ENCODE measurements around the gene CENPN.

The CENPN gene

GRCh38 chr16:81073560-81074330 is 66.7 kb downstream of the CENPN start:
- H3K4me3 ChIP-seq (ENCODE audit: low read length in 2 of 2), result no peak overlapping the region
- no peak overlapping the region for H3K27ac ChIP-seq (ENCODE audit: low read depth in 2 of 2, low read length in 2 of 2)
- no peaks in the 10 kb centered on the region for H3K36me3 ChIP-seq (ENCODE audit: control insufficient read depth in 2 of 2, insufficient read depth in 2 of 2, low read length in 2 of 2)
- H3K27me3 ChIP-seq (ENCODE audit: control insufficient read depth in 2 of 2, insufficient read depth in 2 of 2, low read length in 2 of 2), result no peaks in the 10 kb centered on the region
- H3K4me1 ChIP-seq (ENCODE audit: control insufficient read depth in 2 of 2, insufficient read depth in 2 of 2, low read length in 2 of 2), result peaks cover 2 to 6% of the 10 kb centered on the region in 2 donors
- H3K9ac ChIP-seq (ENCODE audit: low read depth in 1 of 2, low read length in 2 of 2), result no peak overlapping the region
- H3K9me3 ChIP-seq (ENCODE audit: control insufficient read depth in 2 of 2, low read length in 2 of 2), result no peaks in the 10 kb centered on the region

DNA sequence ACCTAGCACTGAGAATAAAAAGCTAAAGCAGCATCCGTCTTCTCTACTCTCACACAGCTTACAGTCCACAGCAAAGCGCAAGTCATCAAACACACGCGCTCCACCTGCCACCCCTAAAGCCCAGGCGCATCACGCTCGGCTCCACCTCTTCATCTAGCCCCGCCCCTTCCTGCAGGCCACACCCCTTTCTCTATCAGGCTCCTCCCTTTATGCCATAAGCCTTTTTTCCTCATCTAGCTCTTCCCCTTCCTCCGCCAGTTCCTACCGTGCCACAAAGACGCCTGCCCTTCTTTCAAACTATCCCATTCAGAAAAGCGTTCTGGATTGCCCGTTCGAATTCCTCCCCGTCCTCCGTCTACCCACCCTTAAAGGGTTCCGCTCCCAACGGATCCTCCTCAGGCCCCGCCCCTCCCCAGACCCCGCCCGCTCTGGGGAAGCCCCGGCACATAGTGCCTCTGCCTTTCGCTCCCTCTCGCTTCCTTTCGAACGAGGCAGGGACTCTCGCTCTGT is 69.6 kb downstream of the CENPN start:
- Histone ChIP-seq H3K27me3 (ENCODE audit: control insufficient read depth in 2 of 2, insufficient read depth in 2 of 2, low read length in 2 of 2) (no peaks in the 10 kb centered on the region), H3K9me3 (ENCODE audit: control insufficient read depth in 2 of 2, low read length in 2 of 2) (no peaks in the 10 kb centered on the region), H3K27ac (ENCODE audit: low read depth in 2 of 2, low read length in 2 of 2) (peak overlapping the region; percentile 97), H3K4me3 (ENCODE audit: low read length in 2 of 2) (peak overlapping the region; percentile 93 to 94), H3K9ac (ENCODE audit: low read depth in 1 of 2, low read length in 2 of 2) (peak overlapping the region; percentile 74 to 97), H3K4me1 (ENCODE audit: control insufficient read depth in 2 of 2, insufficient read depth in 2 of 2, low read length in 2 of 2) (peaks cover 2 to 6% of the 10 kb centered on the region in 2 donors), H3K36me3 (ENCODE audit: control insufficient read depth in 2 of 2, insufficient read depth in 2 of 2, low read length in 2 of 2) (no peaks in the 10 kb centered on the region)

DNA sequence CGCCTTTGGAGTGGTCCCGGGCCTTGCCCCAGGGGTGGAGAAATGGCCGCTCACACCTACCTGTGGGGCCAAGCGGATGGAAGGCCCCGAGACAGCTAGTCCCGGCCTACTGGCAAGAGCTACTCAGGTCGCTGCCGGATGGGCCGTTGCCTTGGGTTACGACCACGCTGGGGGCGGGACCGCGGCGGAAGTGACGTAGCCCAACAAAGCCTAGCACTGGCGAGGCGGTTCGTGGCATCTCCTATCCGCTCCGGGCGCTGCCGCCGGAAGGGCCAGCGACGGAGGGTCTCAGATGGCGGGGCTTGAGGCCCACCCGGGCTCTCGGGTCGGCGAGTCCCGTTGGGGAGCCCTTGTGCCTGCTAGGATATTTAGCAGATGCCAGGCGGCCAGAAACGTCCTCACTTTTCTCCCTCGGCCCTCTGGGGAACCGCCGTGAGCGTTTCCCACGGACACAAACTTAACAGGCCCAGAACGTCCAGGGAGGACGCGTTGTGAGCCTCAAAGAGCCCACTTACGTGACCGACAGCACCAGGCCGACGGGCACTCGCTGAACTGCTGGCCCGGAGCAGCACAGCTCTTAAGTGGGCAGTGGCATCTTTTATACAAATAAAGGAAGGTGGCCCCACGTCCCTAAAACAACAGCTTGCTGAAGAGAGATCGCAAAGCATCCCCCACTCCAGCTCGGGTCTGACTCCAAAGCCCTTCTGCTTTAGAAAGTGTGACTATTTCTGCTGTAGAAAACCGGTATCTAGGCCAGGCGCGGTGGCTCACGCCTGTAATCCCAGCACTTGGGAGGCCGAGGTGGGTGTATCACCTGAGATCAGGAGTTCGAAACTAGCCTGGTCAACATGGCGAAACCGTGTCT is 70.3 kb downstream of the CENPN start, which contains the start of gene C16orf46:
TSS of gene C16orf46 (minus strand) at position 163 of the 865 bp plus-strand sequence. CDS start 13,283 bp downstream, outside the sequence.
- H3K4me1 ChIP-seq (ENCODE audit: control insufficient read depth in 2 of 2, insufficient read depth in 2 of 2, low read length in 2 of 2), result peaks cover 2 to 6% of the 10 kb centered on the region in 2 donors
- peak within 1 kb of the TSS; percentile 97 for H3K27ac ChIP-seq (ENCODE audit: low read depth in 2 of 2, low read length in 2 of 2)
- peak within 1 kb of the TSS; percentile 93 to 94 for H3K4me3 ChIP-seq (ENCODE audit: low read length in 2 of 2)
- no peaks in the 10 kb centered on the region for H3K27me3 ChIP-seq (ENCODE audit: control insufficient read depth in 2 of 2, insufficient read depth in 2 of 2, low read length in 2 of 2)
- no peaks in the 10 kb centered on the region for H3K36me3 ChIP-seq (ENCODE audit: control insufficient read depth in 2 of 2, insufficient read depth in 2 of 2, low read length in 2 of 2)
- H3K9me3 ChIP-seq (ENCODE audit: control insufficient read depth in 2 of 2, low read length in 2 of 2), result no peaks in the 10 kb centered on the region
- H3K9ac ChIP-seq (ENCODE audit: low read depth in 1 of 2, low read length in 2 of 2), result peak within 1 kb of the TSS; percentile 74 to 97

DNA sequence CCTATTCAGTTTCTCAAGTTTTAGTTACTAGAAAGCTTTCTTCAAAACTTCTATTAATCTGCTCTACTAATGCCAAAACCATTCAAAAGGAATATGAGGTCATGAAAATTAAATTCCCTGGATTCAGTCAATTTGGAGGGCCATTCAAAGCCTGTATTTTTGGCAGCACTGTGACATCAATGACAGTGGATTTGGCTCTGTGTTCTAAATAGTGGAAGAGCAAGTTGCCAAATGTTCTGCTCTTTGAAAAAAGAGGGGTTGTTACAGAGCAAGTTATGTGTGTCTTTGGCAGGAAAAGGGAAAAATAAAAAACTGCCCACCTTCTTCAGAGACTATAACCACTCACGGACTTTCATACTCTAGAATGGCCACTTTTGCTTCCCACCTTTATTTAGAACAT is 73.2 kb downstream of the CENPN start:
- no peak overlapping the region for H3K9ac ChIP-seq (ENCODE audit: low read depth in 1 of 2, low read length in 2 of 2)
- H3K27ac ChIP-seq (ENCODE audit: low read depth in 2 of 2, low read length in 2 of 2), result no peak overlapping the region

DNA sequence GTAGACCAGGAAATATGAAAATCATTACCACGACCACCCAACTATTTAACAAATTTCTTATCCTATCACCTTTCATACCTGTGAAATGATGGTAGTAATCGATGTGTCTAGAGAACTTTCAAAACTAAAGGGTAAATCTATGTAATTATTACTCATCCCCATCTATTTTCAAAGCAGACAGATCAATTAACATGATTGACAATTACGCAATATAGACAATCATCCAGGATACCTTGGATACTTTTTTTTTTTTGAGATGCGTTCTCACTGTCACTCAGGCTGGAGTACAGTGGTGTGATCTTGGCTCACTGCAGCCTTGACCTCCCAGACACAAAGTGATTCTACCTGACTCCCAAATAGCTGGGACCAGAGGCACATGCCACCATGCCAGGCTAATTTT is 74.0 kb downstream of the CENPN start:
- Histone ChIP-seq H3K9ac (ENCODE audit: low read depth in 1 of 2, low read length in 2 of 2) (no peak overlapping the region), H3K9me3 (ENCODE audit: control insufficient read depth in 2 of 2, low read length in 2 of 2) (no peaks in the 10 kb centered on the region), H3K4me1 (ENCODE audit: control insufficient read depth in 2 of 2, insufficient read depth in 2 of 2, low read length in 2 of 2) (peaks cover 2 to 6% of the 10 kb centered on the region in 2 donors), H3K4me3 (ENCODE audit: low read length in 2 of 2) (no peak overlapping the region), H3K27ac (ENCODE audit: low read depth in 2 of 2, low read length in 2 of 2) (no peak overlapping the region), H3K27me3 (ENCODE audit: control insufficient read depth in 2 of 2, insufficient read depth in 2 of 2, low read length in 2 of 2) (no peaks in the 10 kb centered on the region), H3K36me3 (ENCODE audit: control insufficient read depth in 2 of 2, insufficient read depth in 2 of 2, low read length in 2 of 2) (no peaks in the 10 kb centered on the region)

More for the DNA sequence above, 73.2 kb downstream of the CENPN start:
- H3K4me3 ChIP-seq (ENCODE audit: low read length in 2 of 2), result no peak overlapping the region
- H3K27me3 ChIP-seq (ENCODE audit: control insufficient read depth in 2 of 2, insufficient read depth in 2 of 2, low read length in 2 of 2), result no peaks in the 10 kb centered on the region
- H3K36me3 ChIP-seq (ENCODE audit: control insufficient read depth in 2 of 2, insufficient read depth in 2 of 2, low read length in 2 of 2), result no peaks in the 10 kb centered on the region
- H3K4me1 ChIP-seq (ENCODE audit: control insufficient read depth in 2 of 2, insufficient read depth in 2 of 2, low read length in 2 of 2), result peaks cover 2 to 6% of the 10 kb centered on the region in 2 donors
- no peaks in the 10 kb centered on the region for H3K9me3 ChIP-seq (ENCODE audit: control insufficient read depth in 2 of 2, low read length in 2 of 2)

All from mucosa of rectum (tissue), 2 donors.